Choroid plexus epithelial cell (primary cell): ENCODE measurements around the gene IL11.

ENCODE experiments used
- DNase-seq: peaks from one replicate; pipeline ENCODE4 v3.0.0-alpha.2; 2010; ENCODE audit warnings: low read depth
- H3K4me3 ChIP-seq: 2 replicates; pipeline ENCODE4 v1.5.1; 2011; ENCODE audit warnings: low read depth, mild to moderate bottlenecking, control low read depth, low read length, moderate library complexity
- CTCF ChIP-seq: conservative IDR thresholded peaks from 2 replicates; pipeline ENCODE4 v1.5.1; 2011; ENCODE audit warnings: low read depth, mild to moderate bottlenecking, control low read depth, inconsistent platforms, low read length, moderate library complexity

The IL11 gene

GRCh38 chr19:55325172-55325571 is 45.1 kb downstream of the IL11 start, which contains the start of gene TMEM150B:
TMEM150B (minus strand) TSS chr19:55325341; CDS start chr19:55321036, 4,305 bp downstream.
- no peak for TF ChIP-seq CTCF
- H3K4me3 ChIP-seq: no peak within 1 kb of the TSS
- DNase-seq: no peak

GRCh38 chr19:55324662-55325061 is 45.6 kb downstream of the IL11 start:
- H3K4me3 ChIP-seq: no peak overlapping the region
- no peak for TF ChIP-seq CTCF
- DNase-seq: no peak

- DNase-seq: no peak
- TF ChIP-seq CTCF: no peak
- no peak overlapping the region for H3K4me3 ChIP-seq
These were observed 47.9 kb downstream of the IL11 start for GRCh38 chr19:55322204-55322885.

- no peak for DNase-seq
- no peak for TF ChIP-seq CTCF
- H3K4me3 ChIP-seq: no peak overlapping the region
These were observed 48.7 kb downstream of the IL11 start for GRCh38 chr19:55321466-55322137.

GRCh38 chr19:55320844-55321419 is 49.3 kb downstream of the IL11 start:
- DNase-seq: no peak
- TF ChIP-seq CTCF: no peak
- H3K4me3 ChIP-seq: no peak overlapping the region

- H3K4me3 ChIP-seq: peak overlapping the region; percentile 23
- peak; percentile 67 for DNase-seq
These were observed 50.5 kb downstream of the IL11 start for GRCh38 chr19:55319785-55320184.

More at GRCh38 chr19:55319785-55320184, 50.5 kb downstream of the IL11 start:
- TF ChIP-seq CTCF: no peak
